Kidney epithelial cell (primary cell): ENCODE measurements around the gene RASA2. TPM values are rescaled to one million over a fixed set of nuclear protein-coding genes. Genes with fewer than 3 reads are reported as not detected.

Experiments used
- DNase-seq: peaks from one replicate; pipeline ENCODE4 v3.0.0-alpha.2; 2010; ENCODE audit warnings: low read depth
- H3K27me3 ChIP-seq: 2 replicates; pipeline ENCODE4 v1.6.0; 2011; ENCODE audit warnings: low read length; ENCODE audit not compliant: control insufficient read depth, insufficient read depth
- H3K36me3 ChIP-seq: 2 replicates; pipeline ENCODE4 v1.5.1; 2011; ENCODE audit warnings: low read length; ENCODE audit not compliant: control insufficient read depth, insufficient read depth
- H3K4me3 ChIP-seq: 2 replicates; pipeline ENCODE4 v1.5.1; 2011; ENCODE audit warnings: low read depth, mild to moderate bottlenecking, control low read depth, low read length
- total RNA-seq: library from RNA; depleted of rRNA; stranded (reverse); fragments of >200 nt; gene quantifications from 2 replicates; pipeline ENCODE4 v1.2.3, GENCODE V29; 2015
- TF ChIP-seq, protein P1 (sequence below): IDR thresholded peaks from 2 replicates; pipeline ENCODE4 v1.5.1; 2011; ENCODE audit warnings: mild to moderate bottlenecking, moderate library complexity, low read length, control low read depth, inconsistent platforms; ENCODE audit not compliant: insufficient read depth, poor library complexity, severe bottlenecking

The RASA2 gene
- total RNA-seq, 1 donor from 2014 or later = 16.8 TPM

DNA sequence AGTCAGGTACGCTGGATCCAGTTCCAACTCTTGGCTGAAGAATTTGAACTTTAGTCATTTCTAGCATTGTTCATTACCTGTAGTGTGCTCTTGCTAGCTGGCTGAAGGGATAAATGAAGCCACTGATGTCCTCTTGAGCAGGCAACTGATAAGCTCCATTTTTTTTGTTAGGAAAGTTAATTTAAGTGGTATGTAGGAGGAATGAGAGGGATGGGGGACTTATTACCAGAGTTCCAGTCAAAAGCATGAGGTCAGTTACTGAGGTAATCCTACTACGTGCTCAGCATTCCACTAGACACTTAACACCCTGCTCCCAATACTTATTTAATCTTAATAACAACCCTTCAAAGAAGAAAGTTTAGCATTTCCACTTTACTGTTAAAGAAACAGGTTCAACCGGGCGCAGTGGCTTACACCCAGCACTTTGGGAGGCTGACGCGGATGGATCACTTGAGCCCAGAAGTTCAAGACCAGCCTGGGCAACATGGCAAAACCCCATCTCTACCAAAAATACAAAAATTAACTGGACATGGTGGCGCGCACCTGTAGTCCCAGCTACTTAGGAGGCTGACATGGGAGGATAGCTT lies 2.0 kb upstream of the RASA2 start:
- Histone ChIP-seq H3K27me3 (no peaks in the 10 kb centered on the region), H3K4me3 (no peak overlapping the region), H3K36me3 (no peaks in the 10 kb centered on the region)
- TF ChIP-seq, protein P1, sequence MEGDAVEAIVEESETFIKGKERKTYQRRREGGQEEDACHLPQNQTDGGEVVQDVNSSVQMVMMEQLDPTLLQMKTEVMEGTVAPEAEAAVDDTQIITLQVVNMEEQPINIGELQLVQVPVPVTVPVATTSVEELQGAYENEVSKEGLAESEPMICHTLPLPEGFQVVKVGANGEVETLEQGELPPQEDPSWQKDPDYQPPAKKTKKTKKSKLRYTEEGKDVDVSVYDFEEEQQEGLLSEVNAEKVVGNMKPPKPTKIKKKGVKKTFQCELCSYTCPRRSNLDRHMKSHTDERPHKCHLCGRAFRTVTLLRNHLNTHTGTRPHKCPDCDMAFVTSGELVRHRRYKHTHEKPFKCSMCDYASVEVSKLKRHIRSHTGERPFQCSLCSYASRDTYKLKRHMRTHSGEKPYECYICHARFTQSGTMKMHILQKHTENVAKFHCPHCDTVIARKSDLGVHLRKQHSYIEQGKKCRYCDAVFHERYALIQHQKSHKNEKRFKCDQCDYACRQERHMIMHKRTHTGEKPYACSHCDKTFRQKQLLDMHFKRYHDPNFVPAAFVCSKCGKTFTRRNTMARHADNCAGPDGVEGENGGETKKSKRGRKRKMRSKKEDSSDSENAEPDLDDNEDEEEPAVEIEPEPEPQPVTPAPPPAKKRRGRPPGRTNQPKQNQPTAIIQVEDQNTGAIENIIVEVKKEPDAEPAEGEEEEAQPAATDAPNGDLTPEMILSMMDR = no peak
- DNase-seq = no peak

DNA sequence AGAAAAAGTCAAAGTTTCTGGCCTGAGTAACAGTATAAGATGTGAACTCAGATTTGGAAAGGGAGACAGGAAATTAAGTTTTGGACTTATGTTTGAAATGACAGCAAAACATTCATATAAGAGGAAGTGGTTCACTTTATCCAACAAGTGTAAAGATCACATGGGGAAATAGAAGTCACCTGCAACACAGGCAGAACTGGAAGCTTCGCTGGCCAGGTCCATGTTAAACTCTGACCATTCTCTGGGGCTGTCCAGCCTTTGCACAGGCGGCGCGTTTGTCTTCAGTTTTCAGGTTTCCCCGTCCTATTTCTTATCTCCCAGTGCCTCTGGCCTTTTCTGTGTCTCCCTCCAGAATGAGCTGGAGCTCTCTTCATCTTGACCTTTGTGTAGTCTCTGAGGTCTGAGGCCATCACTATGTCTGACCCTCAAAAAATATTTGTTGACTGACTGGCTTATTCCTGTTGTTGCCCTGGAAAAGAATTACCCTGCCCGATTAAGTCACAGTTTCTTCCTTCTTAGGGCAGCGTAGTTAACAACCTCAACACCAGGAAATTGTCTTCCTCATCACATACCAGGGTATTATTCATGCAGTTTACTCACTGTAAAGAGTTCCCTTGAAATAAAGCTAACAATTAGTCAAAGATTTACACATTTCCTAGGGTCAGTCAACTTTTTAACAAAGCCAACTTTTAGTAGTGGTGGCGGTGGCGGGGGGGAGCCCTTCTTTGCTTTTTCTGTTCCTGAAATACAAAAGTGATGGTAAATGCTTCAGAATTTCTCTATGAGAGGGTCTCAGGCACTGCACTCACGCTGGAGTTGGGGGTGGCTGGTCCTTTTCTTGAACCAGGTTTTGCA lies 959 bp upstream of the RASA2 start:
- peak; percentile 87 for DNase-seq
- peak overlapping the region; percentile 82 for H3K4me3 ChIP-seq
- no peaks in the 10 kb centered on the region for H3K27me3 ChIP-seq
- TF ChIP-seq, protein P1 = no peak
- peaks cover 2% of the 10 kb centered on the region for H3K36me3 ChIP-seq

- no peak for DNase-seq
- peak overlapping the region; percentile 82 for H3K4me3 ChIP-seq
- TF ChIP-seq, protein P1 = no peak
- H3K36me3 ChIP-seq = peaks cover 2% of the 10 kb centered on the region
- H3K27me3 ChIP-seq = no peaks in the 10 kb centered on the region
These were observed 406 bp upstream of the RASA2 start for GRCh38 chr3:141486496-141486745.

DNA sequence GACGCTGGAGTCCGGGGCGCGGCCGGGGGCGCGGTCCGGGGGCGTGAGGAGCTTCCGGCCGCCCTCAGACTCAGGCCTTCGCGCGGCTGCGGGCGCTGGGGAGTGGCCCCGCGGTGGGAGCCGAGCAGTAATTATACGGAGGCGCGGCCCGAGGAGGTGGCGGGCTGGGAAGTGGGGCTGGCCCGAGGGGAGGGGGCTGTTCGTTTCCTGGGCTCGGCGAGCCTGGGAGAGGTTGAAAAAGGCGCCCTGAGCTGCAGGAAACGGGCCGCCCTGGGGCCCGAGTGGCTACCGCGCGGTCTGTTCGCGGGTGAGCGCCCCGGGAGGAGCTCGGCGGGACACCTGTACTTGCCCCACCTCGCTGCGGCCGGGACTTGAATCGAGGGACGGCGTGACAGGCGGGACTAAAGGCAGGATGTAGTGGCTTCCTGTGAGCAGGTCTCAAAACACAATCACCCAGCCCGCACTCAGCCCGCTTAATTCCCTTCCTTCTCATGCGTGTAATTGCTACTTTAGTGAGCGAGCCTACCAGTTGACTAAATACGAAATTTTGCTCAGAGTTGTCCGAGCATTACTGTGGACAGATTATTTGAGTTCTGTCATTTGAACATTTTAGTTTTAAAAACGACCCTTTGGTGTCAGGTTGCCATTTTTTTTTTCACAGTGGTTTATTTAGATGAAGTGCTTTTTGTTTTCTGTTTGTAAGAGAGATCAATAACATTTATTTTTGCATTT lies 860 bp downstream of the RASA2 start:
- TF ChIP-seq, protein P1 = no peak
- Histone ChIP-seq H3K4me3 (peak overlapping the region; percentile 82), H3K27me3 (no peaks in the 10 kb centered on the region), H3K36me3 (peaks cover 2% of the 10 kb centered on the region)
- DNase-seq = no peak

- DNase-seq = no peak
- Histone ChIP-seq H3K36me3 (peaks cover 2% of the 10 kb centered on the region), H3K4me3 (no peak overlapping the region), H3K27me3 (no peaks in the 10 kb centered on the region)
- TF ChIP-seq, protein P1 = no peak
These were observed 2.4 kb downstream of the RASA2 start for GRCh38 chr3:141489203-141489602.
